DOHH2 (cell line): Measurements from ENCODE around the gene SLC37A1.

ENCODE experiments used
- CTCF ChIP-seq: fragments of 200-600 bp; sonication (generic); IDR thresholded peaks from one replicate; pipeline ENCODE4 v1.5.1; 2014; ENCODE audit warnings: antibody characterized with exemption, mild to moderate bottlenecking, low read depth, low read length; ENCODE audit not compliant: poor library complexity, severe bottlenecking
- EZH2phosphoT487 ChIP-seq: fragments of 200-600 bp; sonication (generic); IDR thresholded peaks from 2 replicates; pipeline ENCODE4 v1.6.1; 2017; ENCODE audit warnings: borderline replicate concordance, mild to moderate bottlenecking, antibody characterized with exemption, low read length, moderate library complexity, mixed read lengths

GRCh38 chr21:42570841-42571387, 57.3 kb downstream of the SLC37A1 start:
- TF ChIP-seq CTCF (no peak), EZH2phosphoT487 (no peak)
